NCI-H1694 treated with DMSO at 0.1 percent for 48 hours (cell line): ENCODE data around the gene GTF2B.
"Not testable (repeated sequence)": the region's sequence is repeated elsewhere in the genome, so short reads cannot be mapped to it uniquely, and the experiment has no call there.

Experiments used
- DNase-seq: peaks from one replicate; lab custom pipeline; 2025; lab: John Stamatoyannopoulos, UW

The GTF2B gene

DNA sequence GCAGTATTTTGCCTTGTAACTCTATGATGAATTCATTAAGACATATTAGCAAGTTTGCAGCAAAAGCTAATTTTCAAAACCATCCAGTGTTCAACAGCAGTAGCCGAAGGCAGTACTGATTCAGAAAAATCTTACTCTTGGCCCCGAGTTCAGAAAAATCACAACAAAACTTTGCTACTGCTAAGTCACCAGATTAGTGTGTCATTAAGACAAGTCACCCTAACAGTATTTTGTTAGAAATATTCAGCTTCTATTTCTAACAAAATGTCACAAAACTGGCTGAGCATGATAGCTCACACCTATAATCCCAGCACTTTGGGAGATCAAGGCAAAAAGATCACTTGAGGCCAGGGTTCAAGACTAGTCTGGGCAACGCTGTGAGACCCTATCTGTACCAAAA lies 8.2 kb downstream of the GTF2B start:
- no peak for DNase-seq

DNA sequence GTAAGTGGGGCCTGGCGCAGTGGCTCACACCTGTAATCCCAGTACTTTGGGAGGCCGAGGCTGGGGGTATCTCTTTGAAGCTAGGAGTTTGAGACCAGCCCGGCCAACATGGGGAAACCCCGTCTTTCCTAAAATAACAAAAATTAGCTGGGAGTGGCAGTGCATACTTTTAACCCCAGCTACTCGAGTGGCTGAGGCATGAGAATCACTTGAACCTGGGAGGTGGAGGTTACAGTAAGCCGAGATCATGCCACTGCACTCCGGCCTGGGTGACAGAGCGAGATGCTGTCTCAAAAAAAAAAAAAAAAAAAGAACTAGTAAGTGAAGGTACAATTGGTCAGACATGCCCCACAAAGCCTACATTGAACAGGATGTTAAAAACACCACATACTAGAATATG lies 10.7 kb downstream of the GTF2B start:
- DNase-seq: not testable (repeated sequence)

GRCh38 chr1:88878731-88879130 lies 12.6 kb downstream of the GTF2B start:
- DNase-seq: no peak

DNA sequence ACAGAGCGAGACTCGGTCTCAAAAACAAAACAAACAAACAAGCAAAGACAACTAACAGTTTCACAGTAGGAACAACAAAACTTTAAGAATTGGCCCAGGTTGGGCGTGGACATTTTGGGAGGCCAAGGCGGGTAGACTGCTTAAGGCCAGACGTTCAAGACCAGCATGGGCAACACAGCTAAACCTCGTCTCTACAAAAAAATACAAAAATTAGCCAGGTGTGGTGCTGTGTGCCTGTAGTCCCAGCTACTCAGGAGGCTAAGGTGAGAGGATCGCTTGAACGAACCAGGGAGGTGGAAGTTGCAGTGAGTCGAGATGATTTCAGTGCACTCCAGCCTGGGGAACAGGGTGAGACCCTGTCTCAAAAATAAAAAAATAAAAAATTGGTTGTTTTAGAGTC lies 13.5 kb downstream of the GTF2B start:
- DNase-seq: no peak

DNA sequence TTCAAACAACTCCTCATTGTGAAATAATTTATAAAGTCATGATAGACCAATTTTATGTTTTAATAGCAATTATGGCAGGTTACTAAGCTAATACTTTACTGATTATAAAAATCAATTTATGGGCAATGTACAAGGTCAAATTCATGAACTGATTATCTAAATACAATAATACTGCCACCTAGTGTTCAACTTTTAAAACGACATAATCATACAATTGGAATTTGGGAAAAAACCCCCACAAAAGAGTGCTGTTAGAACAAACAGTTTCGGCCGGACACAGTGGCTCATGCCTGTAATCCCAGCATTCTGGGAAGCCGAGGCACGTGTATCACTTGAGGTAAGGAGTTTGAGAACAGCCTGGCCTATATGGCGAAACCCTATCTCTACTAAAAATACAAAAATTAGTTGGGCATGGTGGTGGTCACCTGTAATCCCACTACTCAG lies 14.0 kb downstream of the GTF2B start:
- DNase-seq: peak; percentile 58

GRCh38 chr1:88876573-88877365 lies 14.6 kb downstream of the GTF2B start:
- no peak for DNase-seq

GRCh38 chr1:88875595-88875994 lies 15.8 kb downstream of the GTF2B start:
- DNase-seq: no peak

- no peak for DNase-seq
These were observed 17.5 kb downstream of the GTF2B start for GRCh38 chr1:88873737-88874349.

DNA sequence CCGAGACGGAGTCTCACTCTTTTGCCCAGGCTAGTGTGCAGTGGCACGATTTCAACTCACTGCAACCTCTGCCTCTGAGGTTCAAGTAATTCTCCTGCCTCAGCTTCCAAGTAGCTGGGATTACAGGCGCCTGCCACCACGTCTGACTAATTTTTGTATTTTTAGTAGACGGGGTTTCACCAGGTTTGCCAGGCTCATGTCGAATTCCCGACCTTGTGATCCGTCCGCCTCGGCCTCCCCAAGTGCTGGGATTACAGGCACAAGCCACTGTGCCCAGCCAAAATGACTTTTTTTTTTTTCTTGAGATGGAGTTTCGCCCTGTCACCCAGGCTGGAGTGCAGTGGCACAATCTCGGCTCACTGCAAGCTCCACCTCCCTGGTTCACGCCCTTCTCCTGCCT lies 21.7 kb downstream of the GTF2B start:
- not testable (repeated sequence) for DNase-seq

DNA sequence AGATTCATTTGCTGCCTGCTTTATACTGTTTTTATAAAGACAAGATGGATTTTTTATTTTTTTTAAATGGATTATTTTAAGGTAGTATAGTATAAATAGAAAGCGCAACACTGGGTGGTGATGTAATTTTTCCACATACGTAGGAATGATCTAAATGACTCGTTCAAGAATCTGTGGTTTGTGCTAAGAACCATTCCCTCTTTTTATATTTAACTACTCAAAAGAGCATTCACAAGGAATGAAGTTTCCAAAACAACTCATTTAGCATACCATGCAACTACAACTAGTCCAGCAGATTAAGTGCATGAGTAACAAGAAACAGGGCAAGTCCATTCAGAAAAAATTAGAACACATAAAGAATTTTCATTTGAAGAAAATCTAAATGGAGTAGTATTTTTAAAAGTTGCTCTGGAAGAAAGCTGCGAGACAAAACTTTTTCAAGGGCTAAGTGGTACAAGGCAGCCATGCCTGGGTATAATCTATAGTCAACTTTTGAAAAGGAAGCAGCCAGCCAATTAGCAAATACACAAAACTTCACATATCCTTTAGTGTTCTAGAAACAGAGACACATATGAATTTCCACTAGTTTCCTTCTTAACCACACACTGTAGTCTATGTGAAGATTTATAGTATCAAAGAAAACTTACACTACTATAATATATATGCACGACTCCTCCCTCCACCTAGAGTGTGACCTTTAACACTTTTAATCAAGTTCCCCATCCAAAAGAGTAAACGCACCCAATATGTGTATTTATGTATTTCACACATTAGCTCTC lies 23.4 kb downstream of the GTF2B start:
- DNase-seq: no peak

DNA sequence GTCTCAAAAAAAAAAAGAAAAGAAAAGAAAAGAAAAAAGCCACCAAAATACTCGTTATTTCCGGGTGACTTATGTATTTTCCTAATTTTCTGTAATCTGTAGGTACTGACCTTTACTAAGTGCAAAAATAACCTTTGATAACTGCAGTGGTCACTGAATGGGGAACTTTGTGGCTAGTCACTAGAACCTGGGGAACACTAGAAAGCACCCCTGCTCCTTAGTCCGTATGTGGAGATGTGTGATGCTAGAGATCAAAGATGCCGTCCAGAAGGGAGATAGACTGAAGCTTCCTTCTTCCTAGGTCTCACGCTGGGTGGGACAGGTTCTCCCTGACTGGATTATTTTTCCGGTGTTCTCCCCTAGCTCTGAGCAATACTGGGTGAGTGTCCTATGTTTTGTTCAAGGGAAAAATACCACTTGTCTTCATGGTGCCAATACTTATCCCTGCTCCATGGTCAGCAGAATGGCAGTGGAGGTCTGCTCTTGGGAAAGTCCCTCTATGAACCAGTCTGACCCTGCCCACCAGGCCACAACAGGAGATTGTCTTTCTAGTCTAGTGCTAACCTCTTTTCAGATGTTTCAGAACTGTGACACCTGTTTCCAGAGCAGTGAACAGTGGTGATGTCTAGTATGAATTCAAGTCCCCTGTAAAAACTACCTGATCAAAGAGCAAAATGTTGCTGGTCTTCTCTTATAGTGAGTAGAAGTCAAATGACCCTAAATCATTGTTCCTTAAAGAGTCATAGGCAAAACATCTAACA lies 39.9 kb downstream of the GTF2B start:
- no peak for DNase-seq

DNA sequence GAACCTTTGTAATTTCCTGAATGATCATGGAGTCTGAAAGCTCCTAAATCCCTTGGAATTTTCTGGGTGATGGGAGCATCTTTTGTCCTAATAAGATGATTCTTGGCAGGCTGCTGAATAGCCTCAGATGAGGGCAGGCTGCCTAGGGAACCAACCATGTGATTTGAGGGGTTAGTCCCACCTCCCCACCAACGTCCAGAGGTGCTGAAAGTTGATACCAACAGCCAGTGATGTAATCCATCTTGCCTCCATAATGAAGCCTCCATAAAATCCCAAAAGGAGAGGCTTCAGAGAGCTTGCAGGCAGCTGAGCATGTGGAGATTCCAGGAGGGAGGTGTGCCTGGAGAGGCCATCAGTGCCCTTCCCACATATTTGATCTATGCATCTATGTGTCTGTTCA lies 43.7 kb downstream of the GTF2B start:
- DNase-seq: no peak

- DNase-seq: no peak
These were observed 65.6 kb downstream of the GTF2B start for GRCh38 chr1:88825721-88826120.

GRCh38 chr1:88819642-88820041 lies 71.7 kb downstream of the GTF2B start:
- not testable (repeated sequence) for DNase-seq

DNA sequence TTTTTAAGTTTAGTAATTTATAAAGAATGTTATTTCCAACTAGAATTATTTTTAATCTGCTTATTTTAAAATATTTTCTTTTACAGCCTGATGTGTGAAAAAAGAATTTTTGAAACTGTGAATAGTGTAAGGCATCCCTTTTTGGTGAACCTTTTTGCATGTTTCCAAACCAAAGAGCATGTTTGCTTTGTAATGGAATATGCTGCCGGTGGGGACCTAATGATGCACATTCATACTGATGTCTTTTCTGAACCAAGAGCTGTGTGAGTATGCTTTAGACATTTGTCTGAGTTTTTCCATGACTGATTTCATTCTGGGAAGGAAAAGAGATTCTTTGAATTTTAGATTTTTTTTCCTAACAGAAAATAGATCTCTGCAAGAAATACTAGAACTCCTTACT lies 77.9 kb downstream of the GTF2B start:
- DNase-seq: no peak

- DNase-seq: no peak
These were observed 79.0 kb downstream of the GTF2B start for GRCh38 chr1:88812366-88812765.

GRCh38 chr1:88803444-88803843 lies 87.9 kb downstream of the GTF2B start:
- no peak for DNase-seq

DNA sequence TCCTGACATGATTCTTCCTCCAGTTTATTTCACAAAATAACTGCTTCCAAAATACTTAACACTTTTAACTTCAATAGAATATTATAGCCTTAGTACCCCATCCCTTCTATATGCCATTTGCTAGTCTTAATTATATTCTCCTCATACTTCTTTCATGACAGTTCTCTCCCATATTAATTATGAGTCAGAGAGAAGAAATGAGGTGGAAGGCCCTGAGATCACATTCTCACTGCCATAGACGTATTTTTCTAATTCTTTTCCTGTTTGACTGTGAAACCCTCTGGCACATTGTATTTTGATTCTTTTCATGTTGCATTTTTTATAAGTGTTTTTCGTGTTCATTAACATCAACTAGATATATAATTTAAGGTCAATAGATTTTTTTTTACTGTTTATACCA lies 88.4 kb downstream of the GTF2B start:
- no peak for DNase-seq
